Small intestine (tissue), 7 donors: Measurements from ENCODE around the gene POLA2. TPM values are rescaled to one million over a fixed set of nuclear protein-coding genes. Genes with fewer than 3 reads are reported as not detected.
A peak's percentile ranks its signal among the peaks of the same experiment; 100 is the strongest.

Experiments used
- DNase-seq, 2 donors: peaks; one replicate each; pipeline versions ENCODE4 v3.0.0 to v3.0.0-alpha.2; 2013
- FAIRE-seq: peaks from 2 replicates; lab custom pipeline; 2012; peaks lifted over from hg19 to GRCh38; lab: Jason Lieb, UNC
- H3K27ac ChIP-seq, 3 donors: one replicate each; pipeline ENCODE4 v1.5.1; 2013; ENCODE audit warnings: low read length in 2 of 3, mild to moderate bottlenecking in 2 of 3, control low read depth in 1 of 3, inconsistent platforms in 1 of 3, low read depth in 1 of 3, moderate library complexity in 1 of 3
- H3K27me3 ChIP-seq, 3 donors: one replicate each; pipeline ENCODE4 v1.6.1; 2013; ENCODE audit warnings: low read length in 3 of 3, inconsistent platforms in 1 of 3; ENCODE audit not compliant: control insufficient read depth in 3 of 3, insufficient read depth in 3 of 3
- H3K36me3 ChIP-seq, 3 donors: one replicate each; pipeline ENCODE4 v1.6.1; 2013; ENCODE audit warnings: low read length in 3 of 3, inconsistent platforms in 1 of 3, low read depth in 1 of 3, mild to moderate bottlenecking in 1 of 3, moderate library complexity in 1 of 3; ENCODE audit not compliant: control insufficient read depth in 3 of 3, insufficient read depth in 2 of 3
- H3K4me1 ChIP-seq, 3 donors: one replicate each; pipeline ENCODE4 v1.6.1; 2013; ENCODE audit warnings: low read length in 2 of 3, inconsistent platforms in 1 of 3, low read depth in 1 of 3, mild to moderate bottlenecking in 1 of 3, moderate library complexity in 1 of 3; ENCODE audit not compliant: control insufficient read depth in 3 of 3, insufficient read depth in 2 of 3
- H3K4me3 ChIP-seq, 3 donors: one replicate each; pipeline ENCODE4 v1.5.1; 2013; ENCODE audit warnings: low read length in 3 of 3, control low read depth in 1 of 3, inconsistent platforms in 1 of 3, low read depth in 1 of 3, mild to moderate bottlenecking in 1 of 3, moderate library complexity in 1 of 3
- H3K9me3 ChIP-seq, 2 donors: one replicate each; pipeline ENCODE4 v1.6.1; 2013; ENCODE audit warnings: low read depth in 1 of 2, low read length in 1 of 2; ENCODE audit not compliant: control insufficient read depth in 2 of 2, insufficient read depth in 1 of 2
- WGBS, 3 donors: extraction: QIAGEN DNeasy Blood & Tissue Kit; methylation state at CpG; one replicate each; pipeline ENCODE4 v1.1.7; 2013; 5-methylcytosine and 5-hydroxymethylcytosine counted together
- polyA plus RNA-seq, 4 donors: library from polyadenylated mRNA; stranded (reverse) in 3 of 4; unstranded in 1 of 4; fragments of 200-250 nt in 3 of 4; fragments of 120-200 nt in 1 of 4; gene quantifications; one replicate each; pipeline versions ENCODE4 v1.2.1 to v1.2.3, GENCODE V29; 2013
- donor health status: healthy with polysubstance abuse.
- donor health status: control.
- donor health status: control.
- donor health status: Bipolar disorder and iron deficiency.
- donor health status: healthy.

The POLA2 gene
- polyA plus RNA-seq, 4 donors, result 1.3 to 14.8 (median 9.1) TPM

- peaks cover 0 to 29% (median 0%) of the 10 kb centered on the region in 3 donors for H3K36me3 ChIP-seq
- no peaks in the 10 kb centered on the region for H3K9me3 ChIP-seq
- 88 to 92% (median 90%) methylated on average over 19 of the region's 19 CpGs for WGBS, 3 donors
- H3K27me3 ChIP-seq, result no peaks in the 10 kb centered on the region
- FAIRE-seq, result no peak
- H3K4me1 ChIP-seq, result peaks cover 0 to 13% (median 0%) of the 10 kb centered on the region in 3 donors
- no peak for DNase-seq
- no peak overlapping the region for H3K27ac ChIP-seq
- no peak overlapping the region for H3K4me3 ChIP-seq
Observed at GRCh38 chr11:65217441-65218423, 44.0 kb upstream of the POLA2 start.

GRCh38 chr11:65218446-65218845, 43.3 kb upstream of the POLA2 start:
- no peak overlapping the region for H3K27ac ChIP-seq
- no peak overlapping the region for H3K4me3 ChIP-seq
- peaks cover 0 to 32% (median 1%) of the 10 kb centered on the region in 3 donors for H3K36me3 ChIP-seq
- H3K9me3 ChIP-seq, result no peaks in the 10 kb centered on the region
- peaks cover 0 to 6% (median 0%) of the 10 kb centered on the region in 3 donors for H3K4me1 ChIP-seq
- H3K27me3 ChIP-seq, result no peaks in the 10 kb centered on the region
- FAIRE-seq (no peak), DNase-seq (no peak)
- 85 to 87% (median 85%) methylated on average over 9 of the region's 9 CpGs for WGBS, 3 donors

GRCh38 chr11:65219930-65220213, 41.9 kb upstream of the POLA2 start:
- H3K4me3 ChIP-seq, result no peak overlapping the region

GRCh38 chr11:65221026-65221425, 40.7 kb upstream of the POLA2 start:
- WGBS, 3 donors, result 93 to 96% (median 95%) methylated on average over 10 of the region's 10 CpGs

More at GRCh38 chr11:65219930-65220213, 41.9 kb upstream of the POLA2 start:
- FAIRE-seq (no peak), DNase-seq (no peak)
- no peak overlapping the region for H3K27ac ChIP-seq
- no peaks in the 10 kb centered on the region for H3K9me3 ChIP-seq
- WGBS, 3 donors, result 69 to 85% (median 84%) methylated on average over 3 of the region's 3 CpGs
- peaks cover 0 to 27% (median 3%) of the 10 kb centered on the region in 3 donors for H3K36me3 ChIP-seq
- peaks cover 0 to 5% (median 0%) of the 10 kb centered on the region in 3 donors for H3K4me1 ChIP-seq
- no peaks in the 10 kb centered on the region for H3K27me3 ChIP-seq

GRCh38 chr11:65223011-65223410, 38.8 kb upstream of the POLA2 start:
- Histone ChIP-seq H3K4me3 (no peak overlapping the region), H3K27ac (no peak overlapping the region), H3K27me3 (no peaks in the 10 kb centered on the region), H3K4me1 (peaks cover 0 to 19% (median 2%) of the 10 kb centered on the region in 3 donors), H3K36me3 (peaks cover 0 to 23% (median 3%) of the 10 kb centered on the region in 3 donors), H3K9me3 (no peaks in the 10 kb centered on the region)
- 77 to 86% (median 81%) methylated on average over 8 of the region's 8 CpGs for WGBS, 3 donors
- DNase-seq (no peak), FAIRE-seq (no peak)

More at GRCh38 chr11:65221026-65221425, 40.7 kb upstream of the POLA2 start:
- no peak for FAIRE-seq
- H3K4me1 ChIP-seq, result peaks cover 0 to 17% (median 2%) of the 10 kb centered on the region in 3 donors
- H3K27me3 ChIP-seq, result no peaks in the 10 kb centered on the region
- H3K4me3 ChIP-seq, result no peak overlapping the region
- DNase-seq, result no peak
- peaks cover 0 to 27% (median 3%) of the 10 kb centered on the region in 3 donors for H3K36me3 ChIP-seq
- H3K27ac ChIP-seq, result no peak overlapping the region
- no peaks in the 10 kb centered on the region for H3K9me3 ChIP-seq

- 43 to 59% (median 55%) methylated on average over 5 of the region's 5 CpGs for WGBS, 3 donors
- peaks cover 0 to 4% of the 10 kb centered on the region in 2 donors for H3K9me3 ChIP-seq
- H3K36me3 ChIP-seq, result peaks cover 0 to 20% (median 3%) of the 10 kb centered on the region in 3 donors
- DNase-seq (peak in 1 of 2 donors; percentile 80), FAIRE-seq (no peak)
- H3K4me1 ChIP-seq, result peaks cover 0 to 19% (median 2%) of the 10 kb centered on the region in 3 donors
- H3K27ac ChIP-seq, result peak overlapping the region in 1 of 3 donors; percentile 70
- H3K27me3 ChIP-seq, result no peaks in the 10 kb centered on the region
- no peak overlapping the region for H3K4me3 ChIP-seq
Observed at GRCh38 chr11:65224930-65225278, 36.9 kb upstream of the POLA2 start.

- Histone ChIP-seq H3K27ac (peak overlapping the region in 1 of 3 donors; percentile 70), H3K4me3 (peak overlapping the region in 2 of 3 donors; percentile 2 to 47), H3K4me1 (peaks cover 0 to 19% (median 2%) of the 10 kb centered on the region in 3 donors), H3K27me3 (no peaks in the 10 kb centered on the region), H3K9me3 (peaks cover 0 to 6% of the 10 kb centered on the region in 2 donors), H3K36me3 (peaks cover 0 to 20% (median 3%) of the 10 kb centered on the region in 3 donors)
- FAIRE-seq (no peak), DNase-seq (peak; percentile 44 to 75)
- 9 to 11% (median 11%) methylated on average over 39 to 42 of the region's 42 CpGs for WGBS, 3 donors
Observed at GRCh38 chr11:65225279-65226102, 36.3 kb upstream of the POLA2 start.

GRCh38 chr11:65226103-65226442, 35.7 kb upstream of the POLA2 start:
- FAIRE-seq, result no peak
- Histone ChIP-seq H3K27ac (peak overlapping the region in 1 of 3 donors; percentile 36), H3K36me3 (peaks cover 0 to 17% (median 3%) of the 10 kb centered on the region in 3 donors), H3K27me3 (no peaks in the 10 kb centered on the region), H3K4me1 (peaks cover 0 to 19% (median 2%) of the 10 kb centered on the region in 3 donors), H3K9me3 (peaks cover 0 to 6% of the 10 kb centered on the region in 2 donors), H3K4me3 (peak overlapping the region in 2 of 3 donors; percentile 2 to 47)
- WGBS, 3 donors, result 47 to 54% (median 51%) methylated on average over 7 of the region's 7 CpGs
- no peak for DNase-seq
